Transverse colon (tissue), 4 donors: Measurements from ENCODE around the gene NEDD1. TPM values are rescaled to one million over a fixed set of nuclear protein-coding genes. Genes with fewer than 3 reads are reported as not detected.

Source experiments
- DNase-seq: peaks from one replicate; pipeline ENCODE4 v3.0.0-alpha.2; 2019
- H3K27ac ChIP-seq, 4 donors: fragments of 200-600 bp; sonication (generic); 2 replicates each; pipeline ENCODE4 v1.5.1; 2016 to 2018; ENCODE audit warnings: inconsistent platforms in 4 of 4
- H3K27me3 ChIP-seq: fragments of 200-600 bp; sonication (generic); 2 replicates; pipeline ENCODE4 v1.5.1; 2017; ENCODE audit warnings: inconsistent platforms
- H3K36me3 ChIP-seq, 4 donors: fragments of 200-600 bp; sonication (generic); 2 replicates each; pipeline ENCODE4 v1.5.1; 2017 to 2019; ENCODE audit warnings: inconsistent platforms in 4 of 4
- H3K4me1 ChIP-seq, 4 donors: fragments of 200-600 bp; sonication (generic); 2 replicates each; pipeline ENCODE4 v1.5.1; 2017 to 2020; ENCODE audit warnings: inconsistent platforms in 4 of 4
- H3K4me3 ChIP-seq, 4 donors: fragments of 200-600 bp; sonication (generic); 1 replicate in 1 of 4; 2 replicates in 3 of 4; pipeline versions ENCODE4 v1.5.1 to v1.6.1; 2017 to 2019; ENCODE audit warnings: inconsistent platforms in 4 of 4
- H3K9me3 ChIP-seq, 2 donors: fragments of 200-600 bp; sonication (generic); 2 replicates each; pipeline ENCODE4 v1.5.1; 2017 to 2019; ENCODE audit warnings: inconsistent platforms in 2 of 2
- EP300 ChIP-seq: sonication (generic); formaldehyde crosslinking; IDR thresholded peaks from one replicate; pipeline ENCODE4 v1.6.1; 2017; ENCODE audit warnings: antibody characterized with exemption, low read depth
- POLR2A ChIP-seq: fragments of 450-650 bp; IDR thresholded peaks from one replicate; pipeline ENCODE4 v1.6.1; 2016; ENCODE audit warnings: antibody characterized with exemption, mild to moderate bottlenecking, moderate library complexity
- POLR2AphosphoS5 ChIP-seq, 3 donors: sonication (generic); formaldehyde crosslinking; IDR thresholded peaks; one replicate each; pipeline ENCODE4 v1.6.1; 2016; ENCODE audit warnings: antibody characterized with exemption in 3 of 3
- WGBS, 2 donors: methylation state at CpG; one replicate each; pipeline ENCODE4 v1.1.5; 2018; ENCODE audit warnings: low coverage in 1 of 2; 5-methylcytosine and 5-hydroxymethylcytosine counted together
- in situ Hi-C, 4 donors: fragments of 200-750 bp; cut with MboI; loops; one replicate each; pipeline versions ENCODE4 v1.15.0 to v1.15.1; 2017; ENCODE audit warnings: low sequenced_read_pairs in 3 of 4, low pct_ligation_motif_present in 1 of 4, low pct_unique_long_range_greater_than_20kb in 1 of 4
- intact Hi-C: fragments of 100-400 bp; cut with DNase I; formaldehyde crosslinking; loops from one replicate; pipeline ENCODE4 v1.15.1; 2023; ENCODE audit warnings: low total_unique reads
- total RNA-seq, 4 donors: library from RNA; depleted of rRNA; stranded (reverse); fragments of >200 nt; gene quantifications; one replicate each; pipeline ENCODE4 v1.1.0, GENCODE V29; 2016
- TF ChIP-seq, protein P1 (sequence below), 5 experiments: fragments of 200-600 bp in 3 of 5; fragments of 450-650 bp in 2 of 5; sonication (generic) in 3 of 5; IDR thresholded peaks; 1 replicate in 2 of 5; 2 replicates in 3 of 5; pipeline ENCODE4 v1.5.1; 2016 to 2017; ENCODE audit warnings: antibody characterized with exemption in 5 of 5, inconsistent platforms in 3 of 5, mild to moderate bottlenecking in 2 of 5, moderate library complexity in 1 of 5

The NEDD1 gene
- total RNA-seq, 4 donors from 2014 or later: 5.6 to 16.7 (median 8.5) TPM

DNA sequence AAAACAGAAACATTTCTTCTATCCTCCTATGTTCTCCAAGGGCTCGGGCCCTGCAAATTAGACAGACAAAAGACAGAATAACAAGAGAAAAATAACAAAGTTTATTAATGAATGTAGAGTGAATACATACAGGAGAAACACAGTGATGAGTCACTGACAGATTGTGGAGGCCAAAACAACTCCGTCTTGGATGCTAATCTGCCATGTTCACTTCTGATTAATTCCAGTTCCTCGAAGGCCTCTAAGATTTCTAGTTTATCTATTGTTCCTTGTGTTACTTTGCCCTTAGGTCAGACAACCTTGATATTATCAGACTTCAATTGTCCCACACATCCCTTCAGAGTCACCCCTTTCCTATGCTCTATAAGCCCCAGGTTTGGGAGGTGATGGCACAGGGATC, 26.8 kb upstream of the NEDD1 start:
- DNase-seq: no peak
- TF ChIP-seq, protein P1, sequence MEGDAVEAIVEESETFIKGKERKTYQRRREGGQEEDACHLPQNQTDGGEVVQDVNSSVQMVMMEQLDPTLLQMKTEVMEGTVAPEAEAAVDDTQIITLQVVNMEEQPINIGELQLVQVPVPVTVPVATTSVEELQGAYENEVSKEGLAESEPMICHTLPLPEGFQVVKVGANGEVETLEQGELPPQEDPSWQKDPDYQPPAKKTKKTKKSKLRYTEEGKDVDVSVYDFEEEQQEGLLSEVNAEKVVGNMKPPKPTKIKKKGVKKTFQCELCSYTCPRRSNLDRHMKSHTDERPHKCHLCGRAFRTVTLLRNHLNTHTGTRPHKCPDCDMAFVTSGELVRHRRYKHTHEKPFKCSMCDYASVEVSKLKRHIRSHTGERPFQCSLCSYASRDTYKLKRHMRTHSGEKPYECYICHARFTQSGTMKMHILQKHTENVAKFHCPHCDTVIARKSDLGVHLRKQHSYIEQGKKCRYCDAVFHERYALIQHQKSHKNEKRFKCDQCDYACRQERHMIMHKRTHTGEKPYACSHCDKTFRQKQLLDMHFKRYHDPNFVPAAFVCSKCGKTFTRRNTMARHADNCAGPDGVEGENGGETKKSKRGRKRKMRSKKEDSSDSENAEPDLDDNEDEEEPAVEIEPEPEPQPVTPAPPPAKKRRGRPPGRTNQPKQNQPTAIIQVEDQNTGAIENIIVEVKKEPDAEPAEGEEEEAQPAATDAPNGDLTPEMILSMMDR (IDR thresholded peaks at IDR 0.05): no peak
- TF ChIP-seq POLR2A: no peak
- no peak for TF ChIP-seq EP300
- TF ChIP-seq POLR2AphosphoS5 (IDR thresholded peaks at IDR 0.05): no peak
- Histone ChIP-seq H3K36me3 (no peaks in the 10 kb centered on the region), H3K9me3 (no peaks in the 10 kb centered on the region), H3K4me1 (no peaks in the 10 kb centered on the region), H3K27ac (no peak overlapping the region), H3K4me3 (no peak overlapping the region), H3K27me3 (no peaks in the 10 kb centered on the region)
- intact Hi-C loops (no loop called here), in situ Hi-C loops (no loop called here)
- 84 to 100% methylated on average over 2 to 3 of the region's 3 CpGs for WGBS, 2 donors

DNA sequence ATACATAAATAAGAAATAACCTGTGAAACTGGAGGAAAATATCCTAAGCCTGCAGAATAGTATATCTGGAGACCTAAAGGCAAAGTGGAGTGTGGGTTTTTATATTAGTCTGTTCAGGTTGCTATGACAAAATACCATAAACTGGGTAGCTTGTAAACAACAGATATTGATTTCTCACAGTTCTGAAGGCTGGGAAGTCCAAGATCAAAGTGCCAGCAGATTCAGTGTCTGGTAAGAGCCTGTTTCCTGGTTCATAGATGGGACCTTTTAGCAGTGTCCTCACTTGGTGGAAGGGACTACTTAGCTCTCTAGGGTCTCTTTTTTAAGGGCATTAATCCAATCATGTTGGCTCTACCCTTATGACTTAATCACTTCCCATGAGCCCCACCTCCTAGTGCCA, 25.4 kb upstream of the NEDD1 start:
- no peak for DNase-seq
- no peak overlapping the region for H3K4me3 ChIP-seq
- intact Hi-C loops (no loop called here), in situ Hi-C loops (no loop called here)
- TF ChIP-seq EP300: no peak
- TF ChIP-seq POLR2A: no peak
- no peak overlapping the region for H3K27ac ChIP-seq
- no peaks in the 10 kb centered on the region for H3K4me1 ChIP-seq
- no peaks in the 10 kb centered on the region for H3K27me3 ChIP-seq
- no peaks in the 10 kb centered on the region for H3K36me3 ChIP-seq
- H3K9me3 ChIP-seq: no peaks in the 10 kb centered on the region

DNA sequence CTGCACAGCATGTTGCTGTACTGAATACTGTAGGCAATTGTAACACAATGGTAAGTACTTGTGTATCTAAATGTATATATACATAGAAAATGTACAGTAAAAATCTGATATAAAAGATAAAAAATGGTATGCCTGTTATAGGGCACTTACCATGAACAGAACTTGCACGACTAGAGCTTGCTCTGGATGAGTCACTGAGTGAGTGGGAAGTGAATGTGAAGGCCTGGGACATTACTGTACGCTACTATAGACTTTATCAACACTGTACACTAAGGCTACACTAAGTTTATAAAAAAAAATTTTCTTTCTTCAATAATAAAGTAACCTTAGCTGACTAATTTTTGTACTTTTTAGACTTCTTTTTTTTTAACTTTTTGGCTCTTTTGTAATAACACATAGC, 24.2 kb upstream of the NEDD1 start:
- Histone ChIP-seq H3K27me3 (no peaks in the 10 kb centered on the region), H3K4me3 (no peak overlapping the region), H3K4me1 (no peaks in the 10 kb centered on the region), H3K9me3 (no peaks in the 10 kb centered on the region), H3K27ac (no peak overlapping the region), H3K36me3 (no peaks in the 10 kb centered on the region)
- no peak for TF ChIP-seq POLR2AphosphoS5 (IDR thresholded peaks at IDR 0.05)
- no peak for TF ChIP-seq EP300
- TF ChIP-seq, protein P1 (IDR thresholded peaks at IDR 0.05): no peak
- no peak for TF ChIP-seq POLR2A
- WGBS, 2 donors: 47 to 68% methylated on average over 2 of the region's 2 CpGs
- in situ Hi-C loops: no loop called here
- intact Hi-C loops: no loop called here
- DNase-seq: no peak

DNA sequence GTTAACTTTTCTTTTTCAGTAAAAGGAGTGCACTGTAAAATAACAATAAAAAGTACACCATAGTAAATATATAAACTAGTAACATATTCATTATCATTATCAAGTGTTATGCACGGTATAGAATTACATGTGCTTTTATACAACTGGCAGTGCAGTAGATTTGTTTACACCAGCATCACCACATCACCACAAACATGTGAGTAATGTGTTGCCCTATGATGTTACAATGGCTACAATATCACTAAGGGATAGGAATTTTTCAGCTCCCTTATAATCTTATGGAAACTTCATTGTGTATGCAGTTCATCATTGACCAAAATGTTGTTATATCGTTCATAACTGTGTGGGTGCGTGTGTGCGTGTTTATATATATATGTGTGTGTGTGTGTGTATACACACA, 23.5 kb upstream of the NEDD1 start:
- H3K9me3 ChIP-seq: no peaks in the 10 kb centered on the region
- no peaks in the 10 kb centered on the region for H3K27me3 ChIP-seq
- no peak overlapping the region for H3K27ac ChIP-seq
- TF ChIP-seq, protein P1 (IDR thresholded peaks at IDR 0.05): no peak
- TF ChIP-seq POLR2A: no peak
- TF ChIP-seq POLR2AphosphoS5 (IDR thresholded peaks at IDR 0.05): no peak
- TF ChIP-seq EP300: no peak
- H3K4me3 ChIP-seq: no peak overlapping the region
- in situ Hi-C loops: no loop called here
- no peaks in the 10 kb centered on the region for H3K36me3 ChIP-seq
- 89 to 90% methylated on average over 4 of the region's 4 CpGs for WGBS, 2 donors
- DNase-seq: no peak
- H3K4me1 ChIP-seq: no peaks in the 10 kb centered on the region
- intact Hi-C loops: no loop called here

DNA sequence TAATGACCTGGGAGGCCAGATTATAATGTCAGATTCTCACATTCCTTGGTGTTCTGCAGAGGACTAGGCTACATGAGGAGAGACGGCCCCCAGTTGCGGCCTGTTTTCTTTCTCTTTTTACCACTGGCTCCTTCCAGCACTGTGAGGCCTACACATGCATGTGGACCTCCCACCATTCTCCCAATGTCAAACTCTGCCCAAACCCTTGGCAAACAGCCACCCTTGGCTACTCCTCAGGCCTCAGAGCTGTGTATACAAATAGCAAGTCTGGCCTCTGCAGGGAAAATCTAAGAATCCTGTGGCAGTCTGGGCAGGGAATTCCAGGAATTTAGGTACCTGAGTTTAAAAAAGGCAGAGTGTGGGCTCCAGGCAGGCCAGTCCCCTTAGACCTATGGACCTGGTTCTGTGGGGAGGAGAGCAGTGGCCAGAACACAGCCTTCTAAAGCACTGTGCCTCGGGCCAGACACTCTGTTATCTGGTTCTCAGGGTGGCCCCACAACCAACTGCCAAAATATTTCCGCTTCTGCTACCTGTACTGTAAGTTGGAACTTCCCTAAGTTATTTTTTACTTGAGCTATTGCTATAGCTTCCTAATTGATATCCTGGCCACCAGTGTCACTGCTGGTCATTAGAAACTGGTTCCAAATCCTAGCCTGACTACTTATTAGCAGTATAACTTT, 19.9 kb upstream of the NEDD1 start:
- 60 to 72% methylated on average over 3 to 4 of the region's 4 CpGs for WGBS, 2 donors
- no peak for DNase-seq
- in situ Hi-C loops (no loop called here), intact Hi-C loops (no loop called here)
- Histone ChIP-seq H3K27me3 (no peaks in the 10 kb centered on the region), H3K9me3 (no peaks in the 10 kb centered on the region), H3K4me1 (peaks cover 0 to 2% (median 0%) of the 10 kb centered on the region in 4 donors), H3K4me3 (no peak overlapping the region), H3K36me3 (no peaks in the 10 kb centered on the region), H3K27ac (no peak overlapping the region)
- TF ChIP-seq POLR2A (no peak), EP300 (no peak), POLR2AphosphoS5 (IDR thresholded peaks at IDR 0.05) (no peak)
- TF ChIP-seq, protein P1 (IDR thresholded peaks at IDR 0.05): no peak
